Measurements from ENCODE around the gene ACSL3. TPM values are rescaled to one million over a fixed set of nuclear protein-coding genes. Genes with fewer than 3 reads are reported as not detected.

Gene ACSL3
- polyA plus RNA-seq, 1 donor from 2014 or later, result 119 TPM

DNA sequence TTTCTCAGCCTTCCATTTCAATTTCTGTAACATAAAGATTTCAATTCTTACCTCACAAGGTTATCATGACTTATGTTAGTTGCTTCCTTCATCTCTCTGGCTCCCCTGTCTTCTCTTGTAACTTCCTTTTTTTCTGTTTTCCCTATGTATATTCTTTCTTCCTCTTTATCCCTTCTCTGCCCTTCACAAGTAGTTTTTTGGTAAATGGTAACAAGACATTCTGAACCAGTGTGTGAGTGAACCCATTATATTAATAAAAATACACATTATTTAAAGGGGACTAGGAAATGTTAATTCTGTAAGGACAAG lies 8.4 kb downstream of the ACSL3 start:
- Histone ChIP-seq H3K9ac (ENCODE audit: low read length) (no peak overlapping the region), H4K20me1 (ENCODE audit: insufficient read depth) (no peaks in the 10 kb centered on the region)

GRCh38 chr2:222871291-222871690 lies 10.5 kb downstream of the ACSL3 start:
- Histone ChIP-seq H4K20me1 (ENCODE audit: insufficient read depth) (no peaks in the 10 kb centered on the region), H3K4me3 (ENCODE audit: low read length) (no peak overlapping the region), H3K4me2 (ENCODE audit: low read length) (no peak overlapping the region)

More for the DNA sequence above, 8.4 kb downstream of the ACSL3 start:
- H3K9me2 ChIP-seq (ENCODE audit: insufficient read depth, low read length), result no peaks in the 10 kb centered on the region
- H3K4me2 ChIP-seq (ENCODE audit: low read length), result no peak overlapping the region
- H3K36me3 ChIP-seq (ENCODE audit: insufficient read depth, low read length), result no peaks in the 10 kb centered on the region
- no peak overlapping the region for H3K4me3 ChIP-seq (ENCODE audit: low read length)
- no peaks in the 10 kb centered on the region for H3F3A ChIP-seq (ENCODE audit: insufficient read depth, low read length, poor library complexity, severe bottlenecking)
- H3K27ac ChIP-seq (ENCODE audit: low read length), result no peak overlapping the region
- H3K79me2 ChIP-seq (replicated peaks; ENCODE audit: insufficient read depth, low read length), result peaks cover 95% of the 10 kb centered on the region
- no peaks in the 10 kb centered on the region for H3K27me3 ChIP-seq (ENCODE audit: insufficient read depth, low read depth, low read length)
- TF ChIP-seq CTCF (IDR thresholded peaks at IDR 0.05; ENCODE audit: poor library complexity, severe bottlenecking) (no peak), TAF1 (IDR thresholded peaks at IDR 0.05; ENCODE audit: low read depth) (no peak)
- H2AFZ ChIP-seq (ENCODE audit: low read depth, low read length), result no peak overlapping the region
- H3K9me3 ChIP-seq (ENCODE audit: low read length), result no peaks in the 10 kb centered on the region

GRCh38 chr2:222872551-222872950 lies 11.7 kb downstream of the ACSL3 start:
- Histone ChIP-seq H3F3A (ENCODE audit: insufficient read depth, low read length, poor library complexity, severe bottlenecking) (no peaks in the 10 kb centered on the region), H3K27me3 (ENCODE audit: insufficient read depth, low read depth, low read length) (no peaks in the 10 kb centered on the region), H3K79me2 (replicated peaks; ENCODE audit: insufficient read depth, low read length) (peaks cover 98% of the 10 kb centered on the region), H3K9ac (ENCODE audit: low read length) (no peak overlapping the region), H4K20me1 (ENCODE audit: insufficient read depth) (no peaks in the 10 kb centered on the region), H2AFZ (ENCODE audit: low read depth, low read length) (no peak overlapping the region), H3K36me3 (ENCODE audit: insufficient read depth, low read length) (no peaks in the 10 kb centered on the region), H3K9me2 (ENCODE audit: insufficient read depth, low read length) (no peaks in the 10 kb centered on the region), H3K9me3 (ENCODE audit: low read length) (no peaks in the 10 kb centered on the region), H3K4me2 (ENCODE audit: low read length) (no peak overlapping the region), H3K27ac (ENCODE audit: low read length) (no peak overlapping the region), H3K4me3 (ENCODE audit: low read length) (no peak overlapping the region)
- TF ChIP-seq MXI1 (conservative IDR thresholded peaks at IDR 0.05; ENCODE audit: poor library complexity, severe bottlenecking), result no peak
- TF ChIP-seq POLR2AphosphoS5 (IDR thresholded peaks at IDR 0.05), result no peak

More at GRCh38 chr2:222871291-222871690, 10.5 kb downstream of the ACSL3 start:
- Histone ChIP-seq H2AFZ (ENCODE audit: low read depth, low read length) (no peak overlapping the region), H3F3A (ENCODE audit: insufficient read depth, low read length, poor library complexity, severe bottlenecking) (no peaks in the 10 kb centered on the region), H3K9me2 (ENCODE audit: insufficient read depth, low read length) (no peaks in the 10 kb centered on the region), H3K79me2 (replicated peaks; ENCODE audit: insufficient read depth, low read length) (peaks cover 95% of the 10 kb centered on the region), H3K9me3 (ENCODE audit: low read length) (no peaks in the 10 kb centered on the region), H3K9ac (ENCODE audit: low read length) (no peak overlapping the region), H3K27me3 (ENCODE audit: insufficient read depth, low read depth, low read length) (no peaks in the 10 kb centered on the region), H3K36me3 (ENCODE audit: insufficient read depth, low read length) (no peaks in the 10 kb centered on the region), H3K27ac (ENCODE audit: low read length) (no peak overlapping the region)
- TF ChIP-seq CTCF (IDR thresholded peaks at IDR 0.05; ENCODE audit: poor library complexity, severe bottlenecking) (no peak), RAD21 (conservative IDR thresholded peaks at IDR 0.05) (no peak), SMC3 (conservative IDR thresholded peaks at IDR 0.05; ENCODE audit: poor library complexity) (no peak), POLR2AphosphoS5 (IDR thresholded peaks at IDR 0.05) (no peak), EP300 (conservative IDR thresholded peaks at IDR 0.05; ENCODE audit: poor library complexity, severe bottlenecking) (no peak), EZH2 (IDR thresholded peaks at IDR 0.05; ENCODE audit: borderline replicate concordance, insufficient read depth, low read length, poor library complexity, severe bottlenecking) (no peak), MXI1 (conservative IDR thresholded peaks at IDR 0.05; ENCODE audit: poor library complexity, severe bottlenecking) (no peak), TAF1 (IDR thresholded peaks at IDR 0.05; ENCODE audit: low read depth) (no peak)

Data from neural cell (in vitro differentiated cells).